ENCODE measurements around the gene POLR3K. TPM values are rescaled to one million over a fixed set of nuclear protein-coding genes. Genes with fewer than 3 reads are reported as not detected.

POLR3K gene
- total RNA-seq, 2 experiments from 2014 or later = 39.9 to 45.3 TPM

DNA sequence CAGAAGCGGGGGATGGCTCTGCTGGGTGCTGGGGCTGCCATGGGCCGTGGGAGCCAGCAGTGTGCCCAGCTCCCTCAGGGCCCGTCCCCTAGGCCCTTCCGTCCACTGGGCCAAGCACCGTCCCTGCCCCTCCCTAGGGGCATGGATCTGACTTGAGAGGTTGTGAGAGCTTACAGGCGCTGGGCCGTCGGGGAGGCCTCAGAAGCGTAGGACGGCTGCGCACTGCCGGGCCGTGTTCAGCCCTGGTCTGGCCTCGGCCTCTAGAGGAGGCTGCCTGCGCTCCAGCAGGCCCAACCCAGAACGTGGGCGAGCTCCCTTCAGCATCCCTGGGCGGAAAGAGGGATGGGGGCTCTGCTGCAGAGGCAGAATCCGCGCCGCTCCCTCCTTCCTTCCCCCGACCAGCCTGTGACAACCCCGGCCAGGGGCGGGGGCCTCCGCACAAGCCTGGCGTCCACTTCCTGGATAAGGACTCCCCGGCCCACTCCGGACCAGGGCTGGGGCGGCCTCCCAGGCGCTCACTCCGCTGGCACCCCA, 23.9 kb upstream of the POLR3K start:
- H3K4me3 Mint-ChIP-seq = peak overlapping the region; percentile 75
- peaks cover 6% of the 10 kb centered on the region for H3K36me3 Mint-ChIP-seq
- peak overlapping the region; percentile 65 for H3K27ac Mint-ChIP-seq

DNA sequence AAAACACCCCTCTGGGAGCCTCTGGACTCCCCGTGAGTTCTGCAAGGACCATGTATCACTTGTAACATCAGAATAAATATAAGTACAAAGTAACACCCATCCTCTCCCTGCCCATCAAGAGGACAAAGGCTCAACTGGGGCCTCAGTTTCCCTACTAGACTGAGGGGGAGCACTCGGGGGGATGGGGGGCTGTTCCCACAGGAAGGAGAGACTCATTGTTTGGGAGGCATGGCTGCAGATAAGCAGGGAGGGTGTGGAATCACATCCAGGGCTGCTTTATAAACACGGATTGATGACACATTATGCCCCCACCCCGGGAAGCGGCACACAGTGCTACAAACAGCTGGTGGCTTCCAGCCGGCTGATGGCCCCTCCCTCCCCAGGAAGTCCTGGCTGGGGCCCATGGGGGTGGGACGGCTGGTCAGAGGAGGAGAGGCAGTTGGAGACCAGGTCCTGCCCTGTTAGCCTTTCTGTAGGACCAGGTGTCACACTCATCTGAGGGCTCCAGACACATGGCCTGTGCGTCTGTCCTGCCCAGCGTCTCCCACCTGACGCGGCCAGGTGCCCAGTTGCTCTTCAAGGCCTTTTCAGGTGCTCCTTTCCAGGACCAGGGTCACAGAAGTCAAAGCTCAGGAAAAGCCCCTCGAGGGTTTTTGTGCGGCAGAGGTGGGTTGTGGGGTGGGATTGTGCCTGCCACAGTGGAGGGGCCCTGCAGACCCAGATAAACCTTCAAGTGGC, 23.3 kb upstream of the POLR3K start:
- Mint-ChIP-seq H3K4me3 (peak overlapping the region; percentile 75), H3K9me3 (no peaks in the 10 kb centered on the region), H3K27ac (peak overlapping the region; percentile 28), H3K27me3 (peaks cover 17% of the 10 kb centered on the region), H3K36me3 (peaks cover 6% of the 10 kb centered on the region), H3K4me1 (ENCODE audit: low read depth) (peaks cover 32% of the 10 kb centered on the region)
- intact Hi-C loops (cut with micrococcal nuclease) = no loop called here
- ChIA-PET POLR2A (interaction anchor here (1.0 to 2.0 kb wide), 4 partner anchors 9 to 23 kb away, joined by 3 to 7 read pairs (median 6); partner anchors contain the start of genes POLR3K and SNRNP25), CTCF (interaction anchor here (0.7 to 3.9 kb wide), 5 partner anchors 9 to 30 kb away, joined by 3 to 35 read pairs (median 22); no protein-coding TSS in a partner anchor)
- peak; percentile 32 for DNase-seq

More for the DNA sequence above, 23.9 kb upstream of the POLR3K start:
- H3K9me3 Mint-ChIP-seq = no peaks in the 10 kb centered on the region
- POLR2A ChIA-PET = interaction anchor here (0.6 to 2.0 kb wide), 5 partner anchors 8 to 24 kb away, joined by 3 to 7 read pairs (median 5); partner anchors contain the start of genes POLR3K and SNRNP25
- intact Hi-C loops (cut with micrococcal nuclease) = no loop called here
- H3K4me1 Mint-ChIP-seq (ENCODE audit: low read depth) = peaks cover 32% of the 10 kb centered on the region
- CTCF ChIA-PET = interaction anchor here (0.7 to 3.9 kb wide), 4 partner anchors 10 to 30 kb away, joined by 3 to 35 read pairs (median 17); no protein-coding TSS in a partner anchor
- peak; percentile 53 for DNase-seq
- peaks cover 16% of the 10 kb centered on the region for H3K27me3 Mint-ChIP-seq

DNA sequence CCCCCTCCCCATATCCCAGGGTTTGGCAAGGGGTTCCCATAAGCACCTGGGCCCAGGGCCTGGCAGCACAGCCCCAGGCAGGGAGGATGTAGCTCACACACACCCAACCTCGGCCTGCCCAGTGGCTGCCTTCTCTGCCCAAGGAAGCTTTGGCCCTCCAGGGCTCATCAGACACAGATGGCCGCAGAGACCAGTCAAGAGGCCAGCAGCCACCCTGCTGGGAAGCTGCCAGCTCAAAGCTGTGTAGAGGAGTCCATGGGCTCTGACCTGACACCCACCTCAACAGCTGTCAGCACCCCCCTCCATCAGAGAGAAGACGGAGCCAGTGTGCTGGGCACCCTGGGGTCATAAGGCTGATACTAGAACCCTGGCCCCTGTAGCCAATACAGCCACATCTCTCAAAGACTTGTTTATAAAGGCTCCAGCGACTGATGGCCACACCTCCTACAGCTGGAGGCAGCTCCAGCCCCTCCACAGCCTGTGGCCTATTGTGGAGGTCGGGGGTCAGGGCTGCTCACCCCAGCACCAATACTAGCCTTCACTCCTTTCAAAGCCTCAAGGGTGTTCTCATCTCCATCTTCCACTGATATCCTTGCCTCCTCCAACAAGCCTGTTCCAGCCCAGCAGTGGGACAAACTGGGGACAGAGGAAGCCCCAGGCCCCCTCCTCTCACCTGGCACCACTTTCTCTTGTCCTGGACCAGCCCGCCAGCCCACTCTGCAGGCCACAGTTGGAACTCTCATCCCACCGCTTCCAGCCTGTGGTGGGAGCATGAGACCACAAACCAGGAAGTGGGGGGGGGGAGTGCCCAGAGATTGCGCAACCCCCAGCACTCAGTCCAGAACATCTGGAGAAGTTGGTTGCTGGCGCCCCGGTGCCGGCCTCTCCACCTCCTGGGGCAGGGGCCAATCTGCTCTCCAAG, 22.4 kb upstream of the POLR3K start:
- no peak overlapping the region for H3K4me3 Mint-ChIP-seq

DNA sequence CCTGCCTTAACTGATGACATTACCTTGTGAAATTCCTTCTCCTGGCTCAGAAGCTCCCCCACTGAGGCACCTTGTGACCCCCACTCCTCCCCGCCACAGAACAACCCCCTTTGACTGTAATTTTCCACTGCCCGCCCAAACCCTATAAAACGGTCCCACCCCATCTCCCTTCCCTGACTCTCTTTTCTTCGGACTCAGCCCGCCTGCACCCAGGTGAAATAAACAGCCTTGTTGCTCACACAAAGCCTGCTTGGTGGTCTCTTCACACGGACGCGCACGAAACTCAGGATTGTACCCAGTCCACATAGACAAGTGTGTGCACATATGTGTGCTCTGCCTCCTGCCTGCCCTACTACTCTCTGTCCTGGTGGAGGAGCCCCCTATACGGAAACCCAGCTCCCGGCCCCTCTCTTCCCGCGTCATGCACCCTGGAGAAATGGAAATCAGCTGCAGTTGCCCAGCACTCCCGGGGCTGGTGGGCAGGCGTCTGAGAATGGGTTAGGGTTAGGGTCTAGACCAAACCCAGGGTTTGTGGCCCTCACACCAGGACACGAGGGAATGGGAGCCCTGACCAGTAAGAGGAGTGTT, 21.4 kb upstream of the POLR3K start:
- POLR2A ChIA-PET = no interaction called here
- Mint-ChIP-seq H3K4me1 (ENCODE audit: low read depth) (peaks cover 29% of the 10 kb centered on the region), H3K9me3 (no peaks in the 10 kb centered on the region), H3K36me3 (peaks cover 4% of the 10 kb centered on the region), H3K4me3 (no peak overlapping the region), H3K27ac (no peak overlapping the region), H3K27me3 (peaks cover 25% of the 10 kb centered on the region)
- intact Hi-C loops (cut with micrococcal nuclease) = no loop called here
- CTCF ChIA-PET = interaction anchor here (2.1 to 2.8 kb wide), 2 partner anchors 8 to 22 kb away, joined by 13 to 22 read pairs; no protein-coding TSS in a partner anchor
- DNase-seq = no peak

More for the DNA sequence above, 22.4 kb upstream of the POLR3K start:
- intact Hi-C loops (cut with micrococcal nuclease) = no loop called here
- Mint-ChIP-seq H3K36me3 (peaks cover 6% of the 10 kb centered on the region), H3K27me3 (peaks cover 22% of the 10 kb centered on the region), H3K27ac (no peak overlapping the region), H3K9me3 (no peaks in the 10 kb centered on the region), H3K4me1 (ENCODE audit: low read depth) (peaks cover 32% of the 10 kb centered on the region)
- POLR2A ChIA-PET = no interaction called here
- DNase-seq = peak; percentile 23
- CTCF ChIA-PET = interaction anchor here (2.1 to 3.6 kb wide), 4 partner anchors 9 to 31 kb away, joined by 7 to 27 read pairs (median 18); no protein-coding TSS in a partner anchor

DNA sequence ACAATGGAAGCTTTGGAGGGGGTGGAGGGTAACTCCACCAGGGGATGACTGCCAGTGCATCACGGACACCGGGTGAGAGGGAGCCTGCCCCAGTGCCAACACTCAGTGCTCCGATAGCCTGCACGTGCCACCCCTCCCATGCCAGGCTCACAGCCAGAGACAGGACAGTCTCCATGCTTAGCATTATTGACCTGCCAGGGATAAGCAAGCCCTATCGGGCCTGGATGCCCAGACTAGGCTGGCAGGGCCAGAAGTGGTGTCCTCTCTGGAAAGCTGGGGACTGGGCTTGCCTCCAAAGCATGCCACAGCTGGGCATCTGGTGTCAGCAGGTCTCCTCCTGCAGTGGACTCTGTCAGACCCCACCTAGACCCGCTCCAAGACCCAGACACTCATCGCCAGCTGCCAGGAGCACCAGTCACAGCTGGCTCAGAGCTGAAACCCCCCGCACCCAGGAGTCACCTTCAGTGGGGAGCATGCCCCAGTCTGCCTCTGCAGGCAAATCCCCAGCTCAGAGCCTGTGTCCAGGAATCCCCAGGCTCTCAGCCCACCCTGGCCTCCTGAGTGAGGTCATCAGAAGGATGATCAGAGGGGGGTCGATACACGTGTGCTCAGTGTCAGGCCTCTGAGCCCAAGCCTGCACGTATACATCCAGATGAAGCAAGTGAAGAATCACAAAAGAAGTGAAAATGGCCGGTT, 20.8 kb upstream of the POLR3K start:
- no peaks in the 10 kb centered on the region for H3K36me3 Mint-ChIP-seq
- ChIA-PET POLR2A (no interaction called here), CTCF (interaction anchor here (2.1 to 2.8 kb wide), 2 partner anchors 8 to 23 kb away, joined by 13 to 22 read pairs; no protein-coding TSS in a partner anchor)
- no peak overlapping the region for H3K4me3 Mint-ChIP-seq
- no peaks in the 10 kb centered on the region for H3K9me3 Mint-ChIP-seq
- no peak for DNase-seq
- H3K4me1 Mint-ChIP-seq (ENCODE audit: low read depth) = peaks cover 23% of the 10 kb centered on the region
- H3K27me3 Mint-ChIP-seq = peaks cover 25% of the 10 kb centered on the region
- intact Hi-C loops (cut with micrococcal nuclease) = no loop called here
- H3K27ac Mint-ChIP-seq = no peak overlapping the region

DNA sequence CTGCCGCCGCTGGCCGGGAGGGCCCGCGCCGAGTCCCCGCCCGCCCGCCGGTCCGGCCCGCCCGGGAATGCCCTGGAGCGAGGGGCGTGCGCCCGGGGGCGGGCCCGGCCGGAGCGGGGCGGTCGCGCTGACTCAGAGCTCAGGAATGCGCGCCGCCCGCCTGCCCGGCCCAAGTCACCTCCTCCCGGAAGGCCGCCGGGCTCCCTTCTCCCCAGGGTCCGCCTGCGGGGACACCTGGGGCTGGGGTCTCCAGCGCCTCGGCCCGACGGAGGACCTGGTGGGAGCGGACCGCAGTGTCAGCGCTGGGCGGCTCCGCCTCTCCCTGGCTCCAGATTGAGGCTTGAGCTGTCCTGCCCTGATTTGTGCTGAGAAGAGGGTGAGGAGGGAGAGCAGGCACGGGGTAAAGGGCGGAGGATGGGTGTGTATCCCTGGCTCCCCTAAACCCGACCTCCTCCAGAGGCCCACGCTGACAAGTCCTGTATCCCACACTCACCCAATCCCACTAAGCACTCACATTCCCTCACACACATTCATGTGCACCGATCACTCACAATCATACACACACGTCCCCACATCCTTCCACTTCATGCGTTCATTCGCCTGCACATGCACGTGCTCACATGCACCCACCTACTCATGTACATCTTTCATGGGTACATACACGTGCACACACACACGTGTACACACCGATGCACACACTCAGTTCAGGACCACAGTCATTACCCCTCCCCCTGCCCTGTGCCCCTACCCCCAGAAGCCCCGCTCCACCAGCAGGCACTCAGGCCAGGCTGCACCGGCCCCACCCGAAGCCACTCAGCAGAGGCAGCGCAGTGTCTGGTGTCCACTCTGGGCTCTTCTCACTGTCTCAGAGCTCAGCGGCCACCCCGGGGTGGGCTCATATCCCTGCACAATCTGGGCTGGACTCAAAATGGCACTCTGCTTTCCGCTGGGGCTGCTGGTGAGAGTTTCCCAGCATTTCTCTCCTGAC, 19.4 kb upstream of the POLR3K start, which contains the start of gene RHBDF1:
Gene RHBDF1, minus strand, starts transcription at position 71 of the 988 bp plus-strand sequence. CDS start 7,616 bp downstream, outside the sequence.
- peaks cover 18% of the 10 kb centered on the region for H3K4me1 Mint-ChIP-seq (ENCODE audit: low read depth)
- peak; percentile 27 for DNase-seq
- POLR2A ChIA-PET = interaction anchor here (0.6 kb wide), 1 partner anchor 13 kb away, joined by 4 read pairs; no protein-coding TSS in a partner anchor
- H3K36me3 Mint-ChIP-seq = no peaks in the 10 kb centered on the region
- H3K27ac Mint-ChIP-seq = no peak within 1 kb of the TSS
- CTCF ChIA-PET = interaction anchor here (0.6 to 11.5 kb wide), 3 partner anchors 11 to 23 kb away, joined by 3 to 384 read pairs (median 3); no protein-coding TSS in a partner anchor
- intact Hi-C loops (cut with micrococcal nuclease) = no loop called here
- H3K9me3 Mint-ChIP-seq = no peaks in the 10 kb centered on the region
- H3K4me3 Mint-ChIP-seq = peak within 1 kb of the TSS; percentile 44
- peaks cover 25% of the 10 kb centered on the region for H3K27me3 Mint-ChIP-seq

DNA sequence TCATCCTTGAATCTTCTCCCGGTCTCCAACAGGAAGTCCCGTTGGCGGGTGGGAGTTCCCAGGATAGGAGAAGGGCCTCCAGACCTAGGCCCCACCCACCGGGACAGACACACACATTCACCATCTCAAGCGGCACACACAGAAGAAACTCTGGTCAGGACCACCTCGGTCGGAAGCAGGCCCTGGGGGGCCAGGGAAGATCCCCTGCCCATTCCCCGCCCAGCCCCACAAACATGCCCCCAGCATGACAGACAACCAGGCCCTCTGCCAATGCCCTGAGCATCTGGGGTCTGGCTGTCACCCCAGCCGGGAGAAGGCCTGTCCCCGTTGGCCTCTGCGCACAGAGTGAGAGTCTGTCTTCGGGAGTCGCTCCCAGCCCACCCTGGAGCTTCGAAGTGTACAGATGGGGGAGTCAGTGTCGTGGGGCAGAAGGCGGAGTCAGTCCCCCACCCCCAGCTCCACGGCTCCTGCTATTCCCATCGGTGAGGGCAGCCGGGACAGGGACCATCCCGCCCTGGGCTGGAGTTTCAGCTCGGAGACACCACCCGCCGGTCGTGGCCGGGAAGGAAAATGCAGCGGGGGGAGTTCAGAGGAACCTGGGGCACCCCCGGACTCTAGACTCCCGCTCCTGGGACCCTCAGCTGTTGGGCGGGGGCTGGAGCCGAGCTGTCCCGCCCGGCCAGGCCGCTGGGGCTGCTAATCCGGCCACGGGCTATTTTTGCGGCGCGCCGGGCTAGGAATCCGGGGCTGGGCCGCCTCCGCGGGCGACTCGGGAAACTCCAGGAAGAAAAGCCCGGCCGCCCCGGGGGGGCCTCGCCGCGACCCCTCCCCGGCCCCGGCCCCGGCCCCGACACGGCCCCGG, 18.4 kb upstream of the POLR3K start:
- no peak overlapping the region for H3K27ac Mint-ChIP-seq
- peaks cover 26% of the 10 kb centered on the region for H3K27me3 Mint-ChIP-seq
- ChIA-PET CTCF (interaction anchor here (0.6 to 11.5 kb wide), 4 partner anchors 9 to 35 kb away, joined by 3 to 384 read pairs (median 3); no protein-coding TSS in a partner anchor), POLR2A (interaction anchor here (0.6 kb wide), 1 partner anchor 12 kb away, joined by 4 read pairs; no protein-coding TSS in a partner anchor)
- intact Hi-C loops (cut with micrococcal nuclease) = no loop called here
- H3K9me3 Mint-ChIP-seq = no peaks in the 10 kb centered on the region
- no peaks in the 10 kb centered on the region for H3K36me3 Mint-ChIP-seq
- H3K4me3 Mint-ChIP-seq = peak overlapping the region; percentile 43
- no peak for DNase-seq
- H3K4me1 Mint-ChIP-seq (ENCODE audit: low read depth) = peaks cover 12% of the 10 kb centered on the region

DNA sequence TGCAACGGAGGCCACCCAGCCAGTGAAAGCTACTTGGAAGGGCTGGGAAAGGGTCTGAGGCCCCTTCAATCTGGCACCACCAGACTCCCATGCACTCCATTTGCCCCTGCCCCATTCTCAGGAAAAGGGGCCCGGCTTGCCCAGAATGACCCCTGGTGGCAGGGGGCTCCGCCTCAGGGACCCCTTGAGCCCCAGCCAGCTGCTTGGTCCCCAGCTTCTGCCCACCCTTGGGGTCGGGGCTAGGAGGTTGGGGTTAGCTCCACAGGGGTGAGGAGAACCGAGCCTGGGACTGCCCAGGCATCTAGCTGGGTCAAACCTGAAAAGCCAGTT, 17.8 kb upstream of the POLR3K start:
- Mint-ChIP-seq H3K9me3 (no peaks in the 10 kb centered on the region), H3K27me3 (peaks cover 26% of the 10 kb centered on the region), H3K36me3 (no peaks in the 10 kb centered on the region), H3K4me3 (no peak overlapping the region), H3K4me1 (ENCODE audit: low read depth) (peaks cover 6% of the 10 kb centered on the region), H3K27ac (no peak overlapping the region)
- no peak for DNase-seq
- ChIA-PET CTCF (interaction anchor here (1.0 to 11.5 kb wide), 2 partner anchors 25 to 36 kb away, joined by 3 to 384 read pairs; no protein-coding TSS in a partner anchor), POLR2A (no interaction called here)
- intact Hi-C loops (cut with micrococcal nuclease) = no loop called here

DNA sequence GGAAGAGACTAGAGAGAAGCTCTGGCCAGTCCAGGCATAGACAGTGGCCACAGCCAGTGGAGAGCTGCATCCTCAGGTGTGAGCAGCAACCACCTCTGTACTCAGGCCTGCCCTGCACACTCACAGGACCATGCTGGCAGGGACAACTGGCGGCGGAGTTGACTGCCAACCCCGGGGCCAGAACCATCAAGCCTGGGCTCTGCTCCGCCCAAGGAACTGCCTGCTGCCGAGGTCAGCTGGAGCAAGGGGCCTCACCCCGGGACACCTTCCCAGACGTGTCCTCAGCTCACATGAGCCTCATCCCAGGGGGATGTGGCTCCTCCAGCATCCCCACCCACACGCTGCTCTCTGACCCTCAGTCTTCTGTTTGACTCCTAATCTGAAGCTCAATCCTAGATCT, 15.8 kb upstream of the POLR3K start:
- ChIA-PET POLR2A (no interaction called here), CTCF (interaction anchor here (1.7 to 11.5 kb wide), 2 partner anchors 27 to 293 kb away, joined by 5 to 384 read pairs; no protein-coding TSS in a partner anchor)
- no peaks in the 10 kb centered on the region for H3K9me3 Mint-ChIP-seq
- peaks cover 4% of the 10 kb centered on the region for H3K4me1 Mint-ChIP-seq (ENCODE audit: low read depth)
- no peak overlapping the region for H3K27ac Mint-ChIP-seq
- no peak overlapping the region for H3K4me3 Mint-ChIP-seq
- intact Hi-C loops (cut with micrococcal nuclease) = no loop called here
- peaks cover 24% of the 10 kb centered on the region for H3K27me3 Mint-ChIP-seq
- DNase-seq = no peak
- H3K36me3 Mint-ChIP-seq = no peaks in the 10 kb centered on the region
